Breast epithelium (tissue), 3 donors: ENCODE measurements around the gene GAGE10.

Experiments used
- CTCF ChIP-seq, 3 donors: fragments of 450-650 bp; IDR thresholded peaks; one replicate each; pipeline ENCODE4 v1.5.1; 2016 to 2017; ENCODE audit warnings: antibody characterized with exemption in 3 of 3, mild to moderate bottlenecking in 3 of 3, moderate library complexity in 3 of 3
- POLR2AphosphoS5 ChIP-seq, 3 donors: sonication (generic); formaldehyde crosslinking; IDR thresholded peaks; one replicate each; pipeline ENCODE4 v1.6.1; 2017; ENCODE audit warnings: antibody characterized with exemption in 3 of 3

DNA sequence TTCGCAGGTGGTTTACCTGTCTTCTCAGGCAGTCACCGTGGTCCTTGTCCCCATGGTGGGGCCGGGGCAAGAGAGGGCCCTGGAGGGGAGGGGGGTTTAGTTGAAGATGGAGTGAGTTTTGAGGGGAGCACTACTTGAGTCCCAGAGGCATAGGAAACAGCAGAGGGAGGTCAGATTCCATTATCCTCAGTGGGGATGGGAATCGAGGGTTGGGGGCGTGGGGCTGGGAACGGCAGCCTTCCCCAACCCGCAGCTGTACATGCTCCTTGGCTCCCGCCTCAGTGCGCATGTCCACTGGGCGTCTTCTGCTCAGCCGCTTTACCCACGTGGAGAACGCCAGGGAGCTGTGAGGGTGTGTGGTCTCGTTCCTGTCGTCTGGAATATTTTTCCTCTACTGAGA, at the start of gene GAGE10:
- TF ChIP-seq POLR2AphosphoS5 (IDR thresholded peaks at IDR 0.05) (no peak), CTCF (IDR thresholded peaks at IDR 0.05) (no peak)
